Neural progenitor cell (in vitro differentiated cells): Measurements from ENCODE around the gene ERC1. TPM values are rescaled to one million over a fixed set of nuclear protein-coding genes. Genes with fewer than 3 reads are reported as not detected.

ENCODE experiments used
- DNase-seq: peaks from one replicate; pipeline ENCODE4 v3.0.0-alpha.2; 2016; ENCODE audit warnings: low spot score
- H2AFZ ChIP-seq: fragments of 200-600 bp; sonication (generic); replicated peaks from 2 replicates; pipeline ENCODE4 v1.6.1; 2016; ENCODE audit warnings: antibody characterized with exemption
- H3F3A ChIP-seq: fragments of 200-600 bp; sonication (generic); 2 replicates; pipeline ENCODE4 v1.6.1; 2016; ENCODE audit warnings: antibody characterized with exemption, low read depth
- H3K27ac ChIP-seq: fragments of 200-600 bp; sonication (generic); 2 replicates; pipeline ENCODE4 v1.5.1; 2016; ENCODE audit warnings: mild to moderate bottlenecking
- H3K27me3 ChIP-seq: fragments of 200-600 bp; sonication (generic); 2 replicates; pipeline ENCODE4 v1.6.1; 2016; ENCODE audit warnings: mild to moderate bottlenecking, moderate library complexity
- H3K36me3 ChIP-seq: fragments of 200-600 bp; sonication (generic); 2 replicates; pipeline ENCODE4 v1.5.1; 2016
- H3K4me1 ChIP-seq: fragments of 200-600 bp; sonication (generic); 2 replicates; pipeline ENCODE4 v1.6.1; 2016; ENCODE audit warnings: mixed run types
- H3K4me2 ChIP-seq: fragments of 200-600 bp; sonication (generic); 2 replicates; pipeline ENCODE4 v1.6.1; 2016
- H3K4me3 ChIP-seq: fragments of 200-600 bp; sonication (generic); 2 replicates; pipeline ENCODE4 v1.5.1; 2016
- H3K79me2 ChIP-seq: fragments of 200-600 bp; sonication (generic); 2 replicates; pipeline ENCODE4 v1.6.1; 2016; ENCODE audit warnings: low read depth
- H3K9ac ChIP-seq: fragments of 200-600 bp; sonication (generic); 2 replicates; pipeline ENCODE4 v1.6.1; 2016
- H3K9me3 ChIP-seq: fragments of 200-600 bp; sonication (generic); 2 replicates; pipeline ENCODE4 v1.5.1; 2016; ENCODE audit warnings: low read depth
- H4K20me1 ChIP-seq: fragments of 200-600 bp; sonication (generic); 2 replicates; pipeline ENCODE4 v1.6.1; 2016; ENCODE audit warnings: low read depth
- H3K27ac Mint-ChIP-seq: 3 replicates; pipeline ENCODE4 v1.8.0; 2021; ENCODE audit warnings: mixed read lengths
- H3K27me3 Mint-ChIP-seq: 2 replicates; pipeline ENCODE4 v1.8.0; 2022; ENCODE audit warnings: low read depth, mild to moderate bottlenecking, inconsistent platforms, moderate library complexity, mixed read lengths; ENCODE audit not compliant: insufficient read depth
- H3K36me3 Mint-ChIP-seq: 3 replicates; pipeline ENCODE4 v1.8.0; 2021; ENCODE audit warnings: mixed read lengths
- H3K4me1 Mint-ChIP-seq: 3 replicates; pipeline ENCODE4 v1.8.0; 2021; ENCODE audit warnings: mixed read lengths
- H3K4me3 Mint-ChIP-seq: 3 replicates; pipeline ENCODE4 v1.8.0; 2021; ENCODE audit warnings: mild to moderate bottlenecking, moderate library complexity, mixed read lengths
- H3K9me3 Mint-ChIP-seq: 3 replicates; pipeline ENCODE4 v1.8.0; 2020; ENCODE audit warnings: mixed read lengths
- EZH2 ChIP-seq: fragments of 200-600 bp; sonication (generic); IDR thresholded peaks from 2 replicates; pipeline ENCODE4 v1.6.1; 2017; ENCODE audit warnings: antibody characterized with exemption, mild to moderate bottlenecking, moderate library complexity
- EZH2phosphoT487 ChIP-seq: fragments of 200-600 bp; sonication (generic); IDR thresholded peaks from 2 replicates; pipeline ENCODE4 v1.6.1; 2017; ENCODE audit warnings: antibody characterized with exemption
- total RNA-seq: library from RNA; depleted of rRNA; stranded (reverse); fragments of >200 nt; gene quantifications from 2 replicates; pipeline ENCODE4 v1.2.3, GENCODE V29; 2015; ENCODE audit warnings: low replicate concordance
- TF ChIP-seq, protein P1 (sequence below): fragments of 200-600 bp; sonication (generic); IDR thresholded peaks from 2 replicates; pipeline ENCODE4 v1.5.1; 2017; ENCODE audit warnings: antibody characterized with exemption, mild to moderate bottlenecking

Gene ERC1
- total RNA-seq, 1 donor from 2014 or later = 27.5 TPM

GRCh38 chr12:1523046-1523445 is 532.0 kb downstream of the ERC1 start:
- Histone ChIP-seq H3K36me3 (no peaks in the 10 kb centered on the region), H3K4me3 (no peak overlapping the region), H2AFZ (no peak overlapping the region), H3K4me1 (peaks cover 28% of the 10 kb centered on the region), H3K27ac (no peak overlapping the region), H3K27me3 (peaks cover 26% of the 10 kb centered on the region), H3K9ac (no peak overlapping the region), H3K9me3 (no peaks in the 10 kb centered on the region), H3F3A (peaks cover 15% of the 10 kb centered on the region), H3K79me2 (no peaks in the 10 kb centered on the region), H4K20me1 (no peaks in the 10 kb centered on the region), H3K4me2 (peak overlapping the region; percentile 59)
- Mint-ChIP-seq H3K27ac (no peak overlapping the region), H3K9me3 (no peaks in the 10 kb centered on the region), H3K27me3 (peaks cover 12% of the 10 kb centered on the region), H3K4me1 (peaks cover 30% of the 10 kb centered on the region), H3K4me3 (no peak overlapping the region), H3K36me3 (no peaks in the 10 kb centered on the region)
- TF ChIP-seq EZH2phosphoT487 (no peak), EZH2 (no peak)
- TF ChIP-seq, protein P1, sequence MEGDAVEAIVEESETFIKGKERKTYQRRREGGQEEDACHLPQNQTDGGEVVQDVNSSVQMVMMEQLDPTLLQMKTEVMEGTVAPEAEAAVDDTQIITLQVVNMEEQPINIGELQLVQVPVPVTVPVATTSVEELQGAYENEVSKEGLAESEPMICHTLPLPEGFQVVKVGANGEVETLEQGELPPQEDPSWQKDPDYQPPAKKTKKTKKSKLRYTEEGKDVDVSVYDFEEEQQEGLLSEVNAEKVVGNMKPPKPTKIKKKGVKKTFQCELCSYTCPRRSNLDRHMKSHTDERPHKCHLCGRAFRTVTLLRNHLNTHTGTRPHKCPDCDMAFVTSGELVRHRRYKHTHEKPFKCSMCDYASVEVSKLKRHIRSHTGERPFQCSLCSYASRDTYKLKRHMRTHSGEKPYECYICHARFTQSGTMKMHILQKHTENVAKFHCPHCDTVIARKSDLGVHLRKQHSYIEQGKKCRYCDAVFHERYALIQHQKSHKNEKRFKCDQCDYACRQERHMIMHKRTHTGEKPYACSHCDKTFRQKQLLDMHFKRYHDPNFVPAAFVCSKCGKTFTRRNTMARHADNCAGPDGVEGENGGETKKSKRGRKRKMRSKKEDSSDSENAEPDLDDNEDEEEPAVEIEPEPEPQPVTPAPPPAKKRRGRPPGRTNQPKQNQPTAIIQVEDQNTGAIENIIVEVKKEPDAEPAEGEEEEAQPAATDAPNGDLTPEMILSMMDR = no peak
- DNase-seq = no peak

DNA sequence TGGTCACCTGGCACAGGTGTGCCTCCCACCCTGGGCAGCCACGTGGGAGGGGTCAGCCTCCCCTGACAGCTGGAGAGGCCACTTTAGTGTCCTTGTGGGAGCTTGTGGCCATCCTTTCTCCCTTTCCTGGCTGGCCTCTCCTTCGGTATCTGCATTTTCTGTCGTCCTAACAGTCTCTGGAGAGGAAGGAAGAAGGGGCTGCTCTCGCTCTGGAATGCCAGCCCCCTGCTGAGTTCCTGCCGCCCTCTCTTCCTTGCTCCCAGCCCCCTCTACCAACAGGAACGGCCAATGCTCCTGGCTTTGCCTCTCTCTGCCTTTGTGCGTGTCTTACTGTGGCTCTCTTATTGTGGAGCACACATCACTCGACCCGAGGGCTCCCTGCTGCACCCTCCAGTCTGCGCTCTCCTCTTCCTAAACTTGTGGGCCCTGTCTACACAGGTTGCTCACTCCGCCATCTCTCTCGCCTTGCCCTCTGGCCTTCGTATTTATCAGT is 532.6 kb downstream of the ERC1 start:
- H3K4me3 Mint-ChIP-seq = peak overlapping the region; percentile 23
- H3K27me3 ChIP-seq = peaks cover 32% of the 10 kb centered on the region

GRCh38 chr12:1525858-1526257 is 534.8 kb downstream of the ERC1 start:
- Histone ChIP-seq H3K36me3 (no peaks in the 10 kb centered on the region), H4K20me1 (no peaks in the 10 kb centered on the region), H3K27me3 (peaks cover 47% of the 10 kb centered on the region), H3K27ac (no peak overlapping the region), H3K4me2 (no peak overlapping the region), H3K4me3 (no peak overlapping the region), H3K79me2 (peaks cover 16% of the 10 kb centered on the region), H3K4me1 (peaks cover 23% of the 10 kb centered on the region), H3F3A (peaks cover 20% of the 10 kb centered on the region), H3K9ac (no peak overlapping the region), H2AFZ (no peak overlapping the region), H3K9me3 (no peaks in the 10 kb centered on the region)
- H3K4me1 Mint-ChIP-seq = peaks cover 27% of the 10 kb centered on the region
- DNase-seq = no peak
- H3K9me3 Mint-ChIP-seq = no peaks in the 10 kb centered on the region
- TF ChIP-seq EZH2phosphoT487 = no peak
- TF ChIP-seq EZH2 = no peak
- TF ChIP-seq, protein P1 = no peak
- H3K36me3 Mint-ChIP-seq = peaks cover 4% of the 10 kb centered on the region
- peaks cover 18% of the 10 kb centered on the region for H3K27me3 Mint-ChIP-seq
- H3K27ac Mint-ChIP-seq = no peak overlapping the region
- no peak overlapping the region for H3K4me3 Mint-ChIP-seq

More for the DNA sequence above, 532.6 kb downstream of the ERC1 start:
- Histone ChIP-seq H2AFZ (no peak overlapping the region), H3F3A (peaks cover 15% of the 10 kb centered on the region), H3K79me2 (no peaks in the 10 kb centered on the region), H4K20me1 (no peaks in the 10 kb centered on the region), H3K9me3 (no peaks in the 10 kb centered on the region), H3K9ac (no peak overlapping the region), H3K4me2 (peak overlapping the region; percentile 59), H3K27ac (no peak overlapping the region), H3K4me1 (peaks cover 23% of the 10 kb centered on the region), H3K36me3 (no peaks in the 10 kb centered on the region), H3K4me3 (no peak overlapping the region)
- peaks cover 9% of the 10 kb centered on the region for H3K27me3 Mint-ChIP-seq
- H3K4me1 Mint-ChIP-seq = peaks cover 29% of the 10 kb centered on the region
- no peaks in the 10 kb centered on the region for H3K9me3 Mint-ChIP-seq
- peak; percentile 74 for DNase-seq
- TF ChIP-seq EZH2phosphoT487 = no peak
- TF ChIP-seq, protein P1 = no peak
- TF ChIP-seq EZH2 = no peak
- H3K27ac Mint-ChIP-seq = peak overlapping the region; percentile 2
- peaks cover under 1% of the 10 kb centered on the region for H3K36me3 Mint-ChIP-seq
